T1000 (cell line): ENCODE measurements around the gene RNF31.
"Not testable (repeated sequence)": the region's sequence is repeated elsewhere in the genome, so short reads cannot be mapped to it uniquely, and the experiment has no call there.

Experiments
- DNase-seq: peaks from one replicate; lab custom pipeline; 2025; ENCODE audit warnings: mixed read lengths; lab: John Stamatoyannopoulos, UW

RNF31 gene

DNA sequence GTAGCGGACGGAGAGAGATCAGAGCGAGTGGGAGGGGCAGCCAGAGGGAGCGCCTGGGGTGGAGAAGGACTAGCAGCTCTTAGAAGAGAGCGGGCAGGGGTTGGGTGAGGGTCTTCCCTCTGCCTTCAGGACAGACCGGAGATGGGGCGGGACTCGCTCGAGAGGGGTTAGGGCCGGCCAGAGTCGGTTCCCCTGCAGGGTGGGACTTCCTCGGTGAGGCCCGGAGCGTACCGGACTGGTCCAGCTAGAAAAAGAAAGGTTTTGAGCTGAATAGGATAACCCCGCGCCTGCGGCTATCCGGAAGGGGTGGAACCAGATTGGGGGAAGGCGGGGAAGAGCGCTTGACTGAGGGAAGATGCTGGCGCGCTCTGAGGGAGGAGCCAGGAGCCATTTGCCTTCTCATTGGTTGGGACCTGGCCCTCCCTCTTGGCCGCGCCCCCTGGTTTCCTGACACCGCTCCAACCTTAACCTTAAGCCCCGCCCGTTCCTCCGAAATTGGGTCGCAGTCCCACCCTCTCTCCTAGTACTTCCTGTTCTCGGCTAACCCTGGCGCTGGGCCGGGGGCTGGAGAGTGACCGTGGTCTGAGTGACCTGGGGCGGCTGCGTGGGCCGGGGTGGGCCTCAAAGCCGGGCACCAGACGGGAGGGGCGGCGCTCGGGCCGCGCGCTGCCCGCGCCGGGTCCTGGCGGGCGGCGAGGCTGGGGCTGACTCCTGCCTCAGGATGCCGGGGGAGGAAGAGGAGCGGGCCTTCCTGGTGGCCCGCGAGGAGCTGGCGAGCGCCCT, at the start of gene RNF31:
Gene RNF31, plus strand, starts transcription at position 521 of the 783 bp plus-strand sequence. Its CDS starts 201 bp downstream, at position 722.
- DNase-seq = peak; percentile 91

DNA sequence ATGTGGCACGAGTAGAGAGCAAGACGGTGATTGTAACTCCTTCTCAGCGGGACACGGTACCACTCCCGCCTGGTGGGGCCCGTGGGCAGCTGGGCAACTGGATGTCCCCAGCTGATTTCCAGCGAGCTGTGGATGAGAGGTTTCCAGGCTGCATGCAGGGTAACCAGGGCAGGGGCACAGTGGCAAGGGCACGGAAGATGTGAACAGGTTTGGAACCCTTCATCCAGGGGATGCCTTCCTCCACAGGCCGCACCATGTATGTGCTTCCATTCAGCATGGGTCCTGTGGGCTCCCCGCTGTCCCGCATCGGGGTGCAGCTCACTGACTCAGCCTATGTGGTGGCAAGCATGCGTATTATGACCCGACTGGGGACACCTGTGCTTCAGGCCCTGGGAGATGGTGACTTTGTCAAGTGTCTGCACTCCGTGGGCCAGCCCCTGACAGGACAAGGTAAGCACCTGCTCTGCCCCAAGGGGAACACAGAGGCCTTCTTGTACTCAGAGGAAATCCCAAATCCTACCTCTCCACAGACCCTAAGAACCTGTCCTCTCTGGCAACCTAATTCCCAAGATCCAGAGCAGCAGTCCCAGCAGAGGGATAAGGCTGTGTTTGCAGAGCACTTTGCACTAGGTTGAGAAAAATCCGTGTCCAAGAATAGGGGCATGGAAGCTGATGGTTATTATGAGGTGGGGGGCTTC, 48.9 kb upstream of the RNF31 start:
- DNase-seq = no peak

- DNase-seq = no peak
These were observed 48.1 kb upstream of the RNF31 start for GRCh38 chr14:24098927-24099813.

DNA sequence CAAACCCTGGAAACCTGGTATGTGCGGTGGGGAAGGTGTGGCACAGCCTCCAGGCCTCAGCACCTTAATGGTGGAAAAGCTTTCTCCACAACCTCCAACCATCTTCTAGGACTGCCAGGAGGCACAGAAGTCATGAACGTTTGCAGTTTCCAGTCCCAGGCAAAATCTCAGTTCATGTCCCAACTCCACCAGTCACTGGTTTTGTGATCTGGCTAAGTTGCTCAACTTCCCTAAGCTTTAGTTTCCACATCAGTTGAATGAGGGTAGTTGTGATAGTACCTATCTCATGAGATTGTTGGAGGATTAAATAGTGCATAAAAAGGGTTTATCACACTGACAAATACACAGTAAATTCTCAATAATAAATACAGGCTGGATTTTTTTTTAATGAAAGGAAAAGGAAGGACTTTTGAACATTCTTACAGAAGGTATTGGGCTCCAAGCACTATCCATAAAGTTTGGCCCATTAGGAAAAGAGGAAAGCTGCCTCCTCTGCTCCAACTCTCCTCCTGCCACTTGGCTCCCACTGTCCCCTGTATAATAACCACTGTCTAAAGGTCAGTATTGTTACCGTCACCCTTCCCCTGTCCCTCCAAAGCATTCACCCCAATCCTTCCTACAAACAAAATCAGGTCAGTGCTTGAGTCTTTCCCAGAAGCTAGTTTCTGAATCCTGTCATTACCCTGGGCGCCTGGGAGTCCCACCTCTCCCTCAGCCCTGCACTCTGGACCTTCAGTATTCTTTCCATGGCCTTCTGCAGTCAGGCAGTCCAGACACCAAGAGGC, 46.9 kb upstream of the RNF31 start:
- DNase-seq = no peak

DNA sequence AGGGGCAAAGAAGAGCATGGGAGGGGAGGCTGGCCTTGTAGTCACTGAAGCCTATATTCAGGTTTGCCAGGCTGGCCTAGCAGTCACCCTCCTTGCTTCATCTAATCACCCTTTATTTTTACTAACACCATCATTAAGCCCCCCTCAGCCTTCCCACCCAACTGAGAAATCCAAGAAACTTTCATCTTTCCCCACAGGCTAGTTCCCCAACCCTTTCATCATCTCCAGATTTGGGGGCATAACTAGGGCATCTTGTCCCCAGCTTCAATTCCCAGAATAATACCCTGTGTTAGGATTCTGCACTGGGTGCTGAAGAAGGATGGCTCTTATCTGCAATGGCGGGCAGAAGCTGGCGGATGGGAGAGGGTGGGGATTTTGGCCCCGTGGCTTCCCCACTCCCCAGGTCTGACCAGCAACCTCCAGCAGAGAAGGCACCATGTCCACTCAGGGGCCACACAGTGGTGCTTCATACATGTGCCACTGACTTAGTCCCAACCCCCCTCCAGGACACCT, 46.3 kb upstream of the RNF31 start:
- DNase-seq = no peak

DNA sequence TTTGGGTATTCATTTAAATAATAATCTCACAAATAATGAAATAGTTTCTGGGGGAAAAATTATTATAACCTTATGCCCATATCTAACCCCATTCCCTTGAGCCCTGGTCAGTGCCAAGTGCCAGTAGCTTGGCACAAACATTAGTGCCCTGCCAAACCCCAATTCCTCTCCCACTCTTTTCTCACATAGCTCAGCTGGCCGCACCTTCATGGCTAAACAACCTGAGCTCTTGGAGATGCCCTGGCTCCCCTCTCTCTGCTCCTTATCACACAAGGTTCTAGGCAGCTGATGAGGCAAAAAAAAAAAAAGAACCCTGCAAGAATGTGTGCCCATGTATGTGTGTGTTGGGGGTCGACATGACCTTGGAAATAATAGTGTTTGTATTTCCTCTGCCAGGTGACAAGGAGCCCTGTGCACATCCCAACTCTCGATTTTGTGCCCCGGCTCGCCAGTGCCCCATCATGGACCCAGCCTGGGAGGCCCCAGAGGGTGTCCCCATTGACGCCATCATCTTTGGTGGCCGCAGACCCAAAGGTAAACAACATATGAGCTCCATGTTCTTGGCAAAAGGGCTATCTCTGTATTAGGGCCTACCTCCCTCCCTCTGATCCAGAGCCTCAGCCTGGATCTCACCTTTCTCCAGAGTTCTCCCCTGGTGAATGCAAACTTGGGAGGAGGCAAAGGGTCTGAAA, 44.8 kb upstream of the RNF31 start:
- no peak for DNase-seq

GRCh38 chr14:24103451-24103850, 43.8 kb upstream of the RNF31 start:
- no peak for DNase-seq

GRCh38 chr14:24105609-24106239, 41.6 kb upstream of the RNF31 start:
- DNase-seq = not testable (repeated sequence)

DNA sequence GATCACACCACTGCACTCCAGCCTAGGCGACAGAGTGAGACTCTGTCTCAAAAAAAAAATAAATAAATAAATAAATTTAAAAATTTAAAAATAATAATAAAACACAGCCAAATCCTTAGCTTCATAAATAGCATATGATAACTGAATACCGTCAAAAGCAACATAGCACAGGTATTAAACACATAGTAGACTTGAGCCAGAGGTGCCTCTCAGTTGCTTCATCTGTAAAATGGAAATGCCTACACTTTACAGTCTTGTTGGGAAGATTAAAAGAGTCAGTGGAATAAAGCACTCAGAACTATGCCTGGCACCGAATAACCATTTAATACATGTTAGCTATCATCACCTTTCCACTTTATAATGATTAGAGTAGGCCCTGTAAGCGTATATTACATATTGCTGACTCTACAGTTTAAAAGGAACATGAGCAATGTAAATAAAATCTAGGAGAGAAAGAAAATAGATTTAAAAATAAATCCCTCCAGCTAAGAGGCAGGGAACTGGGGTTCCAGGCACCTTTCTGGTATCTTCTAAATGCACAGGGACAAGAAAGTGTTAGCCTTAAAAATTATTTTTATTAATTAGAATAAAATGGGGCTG, 40.5 kb upstream of the RNF31 start:
- no peak for DNase-seq

DNA sequence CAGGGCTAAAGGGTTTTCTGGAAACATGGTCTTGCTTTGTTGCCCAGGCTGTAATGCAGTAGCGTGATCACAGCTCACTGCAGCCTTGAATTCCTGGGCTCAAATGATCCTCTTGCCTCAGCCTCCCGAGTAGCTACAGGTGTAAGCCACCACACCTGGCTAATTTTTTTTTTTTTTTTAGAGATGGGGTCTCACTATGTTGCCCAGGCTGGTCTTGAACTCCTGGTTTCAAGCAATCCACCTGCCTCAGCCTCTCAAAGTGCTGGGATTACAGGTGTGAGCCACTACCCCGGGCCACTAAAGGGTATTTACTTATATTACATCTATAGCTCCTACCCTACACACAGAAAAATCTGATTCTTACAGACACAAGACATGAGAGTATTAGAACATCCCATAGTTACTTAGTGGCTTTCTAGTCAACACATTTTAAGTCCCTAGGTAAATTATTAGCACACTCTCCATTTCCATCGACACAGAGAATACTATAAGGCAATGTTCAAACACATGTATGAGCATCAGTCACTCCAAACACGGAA, 38.9 kb upstream of the RNF31 start:
- DNase-seq = no peak

DNA sequence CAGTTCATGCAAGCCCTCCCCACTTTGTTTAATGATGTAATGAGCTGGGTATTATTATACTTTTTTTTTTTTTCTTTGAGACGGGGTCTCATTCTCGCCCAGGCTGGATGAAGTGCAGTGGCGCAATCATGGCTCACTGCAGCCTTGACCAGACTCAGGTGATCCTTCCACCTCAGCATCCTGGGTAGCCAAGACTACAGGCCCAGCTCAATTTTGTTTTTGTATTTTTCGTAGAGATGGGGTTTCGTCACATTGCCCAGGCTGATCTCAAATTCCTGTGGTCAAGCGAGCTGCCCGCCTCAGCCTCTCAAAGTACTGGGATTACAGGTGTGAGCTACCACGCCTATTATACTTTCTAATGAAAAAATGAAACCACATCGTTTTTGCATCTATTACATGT, 37.2 kb upstream of the RNF31 start:
- DNase-seq = no peak

- no peak for DNase-seq
These were observed 36.8 kb upstream of the RNF31 start for GRCh38 chr14:24110523-24110922.

DNA sequence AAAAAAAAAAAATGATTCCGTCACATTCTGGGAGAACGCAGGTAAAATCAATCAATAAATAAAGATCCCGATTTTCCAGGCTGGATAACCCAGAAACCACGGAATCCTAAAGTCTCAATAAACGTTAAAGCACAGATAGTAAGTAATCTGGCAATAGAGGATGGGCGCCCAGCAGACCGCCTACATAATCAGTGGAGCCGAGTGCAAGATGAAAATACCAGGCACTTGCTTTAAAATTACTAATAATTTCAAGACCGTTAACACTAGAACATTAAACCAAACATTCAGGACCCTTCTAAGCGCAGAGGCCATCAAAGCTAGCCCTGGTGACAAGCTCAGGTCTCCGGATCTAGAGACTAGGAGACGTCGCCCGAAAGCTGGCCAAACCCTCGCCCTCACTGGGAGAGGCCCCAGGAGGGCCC, 33.9 kb upstream of the RNF31 start:
- DNase-seq = no peak

- peak; percentile 80 for DNase-seq
These were observed 33.3 kb upstream of the RNF31 start for GRCh38 chr14:24113801-24114531.

- DNase-seq = peak; percentile 99
These were observed 32.5 kb upstream of the RNF31 start, which contains the start of the genes DCAF11 and NRL for GRCh38 chr14:24114532-24115421. Gene DCAF11, plus strand, starts transcription at chr14:24114777. Its CDS starts 818 bp downstream, at chr14:24115595. Gene NRL, minus strand, starts transcription at chr14:24114949. Its CDS starts 32,101 bp downstream, at chr14:24082848.

GRCh38 chr14:24115422-24116127, 31.7 kb upstream of the RNF31 start:
- no peak for DNase-seq
